Medulla oblongata (tissue), 1 donor: ENCODE data around the gene REELD1.
A peak's percentile ranks its signal among the peaks of the same experiment; 100 is the strongest.

Source experiments
- DNase-seq: peaks from one replicate; pipeline ENCODE4 v3.0.0-alpha.2; 2015; ENCODE audit errors: extremely low spot score

The REELD1 gene

DNA sequence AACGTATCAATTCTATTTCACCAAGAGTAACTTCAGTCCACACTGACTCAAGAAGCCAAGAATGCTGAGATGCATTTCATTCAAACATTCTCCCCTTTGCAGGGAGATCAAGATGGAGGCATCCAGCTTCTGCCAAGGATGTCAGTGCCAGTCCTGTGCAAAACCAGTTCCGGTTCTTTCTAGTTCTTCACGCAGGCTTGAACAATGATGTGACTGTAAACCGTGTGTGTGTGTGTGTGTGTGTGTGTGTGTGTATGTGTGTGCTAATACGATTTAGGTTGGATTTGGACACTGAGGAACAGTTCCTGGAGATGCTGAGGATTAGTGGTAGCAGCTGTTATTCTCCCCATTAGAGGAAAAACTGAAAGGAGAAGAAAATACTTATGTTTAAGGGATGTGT, at the start of gene REELD1:
TSS of gene REELD1 (plus strand) at position 301 of the 400 bp plus-strand sequence. CDS start 2,415 bp downstream, outside the sequence.
- no peak for DNase-seq

DNA sequence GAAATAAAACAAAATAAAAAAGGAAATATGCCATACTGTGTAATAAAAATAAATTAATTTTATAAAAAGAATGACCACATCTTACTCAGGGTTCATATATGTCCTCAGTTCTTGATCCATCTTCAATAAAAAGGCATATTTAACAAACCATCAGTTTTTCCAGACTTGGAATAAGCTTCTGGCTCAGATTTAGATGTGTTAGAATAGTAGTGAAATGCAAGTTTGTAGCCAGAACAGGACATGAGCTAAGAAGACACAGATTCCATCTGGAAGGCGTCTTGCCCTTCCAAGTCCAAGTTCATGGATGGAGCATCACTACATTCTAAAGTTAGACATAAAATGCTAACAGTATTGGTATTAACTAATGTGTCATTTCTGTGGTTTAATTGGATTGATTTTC, 49.1 kb upstream of the REELD1 start:
- DNase-seq: no peak

DNA sequence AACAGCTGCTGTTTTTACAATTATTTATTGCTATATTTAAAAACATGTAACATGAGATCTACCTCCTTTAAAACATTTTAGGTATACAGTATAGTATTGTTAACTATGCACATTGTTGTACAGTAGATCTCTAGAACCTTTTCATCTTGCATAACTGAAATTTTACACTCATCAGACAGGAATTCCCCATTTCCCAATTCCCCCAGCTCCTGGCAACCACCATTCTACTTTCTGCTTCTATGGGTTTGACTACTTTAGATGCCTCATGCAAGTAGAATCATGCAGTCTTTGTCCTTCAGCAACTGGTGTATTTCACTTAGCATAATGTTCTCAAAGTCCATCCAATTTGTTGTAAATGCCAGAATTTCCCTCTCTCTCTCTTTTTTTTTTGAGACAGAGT, 48.5 kb upstream of the REELD1 start:
- DNase-seq: no peak

DNA sequence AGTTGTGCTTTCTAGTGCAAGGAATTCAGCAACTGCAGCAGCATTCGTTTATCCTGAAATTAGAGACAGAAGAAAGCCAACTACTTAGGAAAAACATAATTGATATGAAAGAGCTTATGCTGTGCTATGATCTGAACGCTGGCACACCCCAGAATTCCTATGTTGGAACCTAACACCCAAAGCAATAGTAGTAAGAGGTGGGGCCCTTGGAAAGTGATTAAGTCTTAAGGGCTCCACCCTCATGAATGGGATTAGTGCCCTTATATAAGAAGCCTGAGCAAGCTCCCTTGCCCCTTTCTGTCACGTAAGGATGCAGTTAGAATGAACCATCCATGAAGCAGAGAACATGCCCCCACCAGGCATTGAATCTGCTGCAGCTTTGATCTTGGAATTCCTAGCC, 44.2 kb upstream of the REELD1 start:
- DNase-seq: no peak

DNA sequence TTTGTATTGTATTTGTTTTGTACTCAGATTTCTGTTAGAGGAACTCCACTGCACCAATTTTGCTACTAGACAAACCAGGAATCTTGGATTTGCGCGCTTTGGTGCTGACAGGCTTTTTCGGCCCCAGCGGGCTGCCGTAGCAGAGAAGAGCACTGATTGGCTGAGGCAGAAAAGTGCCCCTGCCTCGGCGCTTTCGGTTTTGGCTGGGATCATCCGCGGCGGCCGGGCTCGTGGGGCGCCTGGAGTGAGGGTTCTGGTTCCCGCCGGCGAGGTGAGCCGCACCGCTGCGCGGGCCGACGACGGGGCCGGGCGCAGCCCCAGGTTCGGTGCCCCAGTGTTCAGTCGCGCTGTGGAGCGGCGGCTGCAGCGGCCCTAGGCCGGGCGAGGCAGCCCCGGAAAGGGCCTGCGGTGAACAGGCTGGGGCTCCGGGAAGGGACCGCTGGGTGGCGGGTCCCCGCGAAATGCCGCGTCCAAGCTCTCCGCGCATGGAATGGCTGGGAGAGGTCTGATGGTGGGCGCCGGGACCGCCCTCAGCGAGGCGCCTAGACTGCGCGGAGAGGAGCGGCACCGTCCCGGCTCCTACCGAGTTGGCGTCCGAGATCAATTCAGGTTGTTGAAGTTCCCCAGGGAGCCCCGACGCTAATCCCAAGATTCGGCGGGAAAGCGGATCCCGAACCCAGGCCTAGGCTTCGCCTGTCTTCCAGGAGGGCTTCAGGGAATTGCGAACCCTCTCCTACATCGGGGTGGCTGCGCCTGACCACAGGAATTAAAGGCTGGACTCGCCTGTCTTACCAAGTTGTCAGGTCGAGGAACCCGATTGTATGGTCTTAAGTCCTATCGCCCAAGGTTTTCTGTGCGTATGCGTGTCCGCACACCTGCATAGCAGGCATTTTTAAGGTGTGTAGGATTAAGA, 38.5 kb upstream of the REELD1 start, which contains the start of gene LSM6:
TSS of gene LSM6 (plus strand) at position 178 of the 913 bp plus-strand sequence. CDS start 7,204 bp downstream, outside the sequence.
- DNase-seq: peak; percentile 96

DNA sequence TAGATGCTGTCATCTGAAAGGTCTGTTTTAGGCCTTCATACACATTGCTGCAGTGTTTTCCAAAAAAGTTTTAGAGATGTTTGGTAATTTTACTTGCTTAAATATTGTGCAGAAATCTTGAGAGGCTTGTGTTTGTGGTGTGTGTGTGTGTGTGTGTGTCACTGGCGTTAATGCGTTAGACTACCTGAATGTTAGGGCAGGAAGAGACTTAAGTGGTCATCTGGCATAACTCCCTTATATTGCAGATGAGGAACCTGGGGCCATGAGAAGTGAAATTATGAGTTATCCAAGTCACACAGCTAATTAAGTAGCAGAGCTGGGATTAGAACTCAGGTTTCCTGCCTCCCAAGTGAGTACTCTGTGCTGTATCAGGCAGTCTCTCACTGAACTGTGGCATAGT, 37.4 kb upstream of the REELD1 start:
- no peak for DNase-seq

DNA sequence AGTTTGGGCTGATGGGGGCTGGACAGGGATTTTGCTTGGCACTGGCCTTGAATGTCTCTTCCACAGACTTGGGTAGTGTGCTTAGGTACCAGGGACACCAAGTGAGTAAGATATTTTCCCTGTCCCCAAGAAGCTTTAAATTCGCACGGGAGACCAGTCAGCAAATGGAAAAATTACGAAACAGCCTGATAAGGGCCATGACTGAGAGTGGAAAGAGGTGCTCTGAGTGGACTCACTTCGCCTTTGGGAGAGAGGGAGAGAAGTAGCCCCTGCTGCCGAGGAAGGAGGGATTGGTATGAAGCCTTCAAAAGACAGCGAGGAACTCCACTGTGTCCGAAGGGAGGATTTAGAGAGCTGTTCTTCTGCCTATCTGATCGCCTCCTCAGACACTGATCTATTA, 36.2 kb upstream of the REELD1 start:
- no peak for DNase-seq

DNA sequence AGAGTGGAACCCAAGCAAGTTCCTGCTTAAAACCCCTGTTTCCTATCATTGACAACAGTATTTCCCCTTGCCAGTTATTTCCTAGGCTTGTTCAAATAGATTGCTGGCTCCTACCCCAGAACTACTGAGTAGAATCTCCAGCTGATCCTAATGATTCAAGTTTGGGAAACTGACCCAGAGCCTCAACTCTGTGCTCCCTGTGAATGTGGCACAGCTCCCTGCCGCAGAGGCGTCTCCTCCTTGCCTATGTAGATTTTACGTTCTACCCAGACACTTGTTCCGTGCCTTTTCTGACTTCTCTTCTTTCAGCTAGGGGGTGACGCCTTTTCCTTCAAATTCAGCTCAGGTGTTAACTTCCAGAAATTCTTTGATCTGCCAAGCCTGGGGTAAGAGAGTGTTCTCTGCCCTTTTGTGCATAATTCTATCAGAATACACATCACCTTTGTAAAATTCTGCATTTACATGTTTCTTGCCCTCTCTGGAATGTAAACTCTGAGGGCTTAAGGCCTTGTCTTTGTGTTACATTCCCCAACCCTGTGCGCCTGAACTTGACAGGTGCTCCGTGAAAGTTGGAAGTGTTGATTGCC, 34.5 kb upstream of the REELD1 start:
- peak; percentile 60 for DNase-seq

DNA sequence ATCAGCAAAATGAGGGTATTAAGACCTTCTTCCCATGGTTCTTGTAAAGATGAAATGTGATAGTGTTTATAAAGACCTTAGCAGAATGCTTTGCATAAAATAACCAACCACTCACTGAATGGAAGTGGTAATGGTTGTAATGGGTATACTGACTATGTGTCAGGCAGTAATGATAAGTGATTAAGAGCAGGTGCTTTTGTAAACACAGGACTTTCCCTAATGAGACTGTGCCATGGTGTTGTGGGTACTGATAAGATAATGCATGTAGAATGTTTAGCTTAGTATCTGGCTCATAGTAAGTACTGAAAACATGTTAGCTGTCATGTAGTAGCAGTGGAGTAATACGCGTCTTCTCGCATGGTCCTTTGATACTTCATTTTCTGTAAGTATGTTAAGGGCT, 31.9 kb upstream of the REELD1 start:
- no peak for DNase-seq

DNA sequence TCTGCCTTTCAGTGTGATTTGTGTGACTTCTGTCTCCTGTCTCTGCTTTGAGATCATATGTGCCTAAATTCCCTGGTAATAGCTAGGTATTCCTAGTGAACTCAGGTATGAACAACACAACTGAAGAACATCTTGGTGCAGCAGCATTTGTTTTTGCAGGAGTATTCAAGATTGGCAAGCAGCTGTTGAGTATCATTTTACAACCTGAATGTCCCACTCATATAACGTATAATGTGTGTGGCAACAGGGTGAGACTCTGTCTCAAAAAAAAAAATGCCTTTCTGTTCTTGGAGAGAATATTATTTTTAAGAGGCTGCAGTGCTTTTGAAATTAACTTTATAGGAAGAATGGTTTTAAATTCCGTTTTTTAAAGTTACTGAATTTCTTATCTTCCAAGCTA, 31.1 kb upstream of the REELD1 start:
- no peak for DNase-seq

DNA sequence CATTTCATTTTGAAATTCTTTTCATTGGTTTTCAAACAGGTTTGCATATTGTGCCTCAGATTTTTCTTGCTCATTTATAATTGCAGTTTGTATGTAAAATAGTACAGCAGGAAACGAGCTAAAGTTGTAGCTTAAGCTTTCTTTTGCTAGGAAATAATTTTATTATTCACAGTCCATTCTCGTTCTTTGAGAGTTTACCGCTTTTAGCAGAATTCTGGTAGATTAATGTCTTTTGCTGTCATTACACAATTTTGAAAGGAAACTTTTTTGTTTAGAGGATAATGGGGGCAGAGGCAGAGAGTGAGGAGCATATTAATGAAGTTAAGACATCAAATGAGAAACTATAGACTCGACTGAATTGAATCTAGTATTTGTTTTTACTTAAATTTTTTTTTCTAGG, 28.3 kb upstream of the REELD1 start:
- DNase-seq: no peak

DNA sequence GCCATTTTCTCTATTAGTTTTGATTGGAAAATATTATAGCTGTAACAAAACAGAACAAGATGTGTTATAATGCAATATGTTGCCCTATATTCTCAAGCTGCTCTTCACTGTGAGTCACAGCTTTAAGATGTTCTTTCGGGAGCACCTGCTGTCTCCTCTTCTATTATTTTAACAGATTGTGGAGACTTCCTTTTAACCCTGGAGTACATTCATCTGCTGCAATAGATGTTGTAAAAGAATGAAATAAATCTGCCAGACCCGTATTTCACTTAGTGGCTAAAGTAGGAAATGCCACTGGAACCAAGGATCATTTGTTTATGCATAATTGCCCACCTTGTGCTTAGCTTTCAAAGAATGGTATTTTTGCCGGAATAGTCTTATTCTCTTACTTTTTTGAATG, 27.7 kb upstream of the REELD1 start:
- DNase-seq: no peak

DNA sequence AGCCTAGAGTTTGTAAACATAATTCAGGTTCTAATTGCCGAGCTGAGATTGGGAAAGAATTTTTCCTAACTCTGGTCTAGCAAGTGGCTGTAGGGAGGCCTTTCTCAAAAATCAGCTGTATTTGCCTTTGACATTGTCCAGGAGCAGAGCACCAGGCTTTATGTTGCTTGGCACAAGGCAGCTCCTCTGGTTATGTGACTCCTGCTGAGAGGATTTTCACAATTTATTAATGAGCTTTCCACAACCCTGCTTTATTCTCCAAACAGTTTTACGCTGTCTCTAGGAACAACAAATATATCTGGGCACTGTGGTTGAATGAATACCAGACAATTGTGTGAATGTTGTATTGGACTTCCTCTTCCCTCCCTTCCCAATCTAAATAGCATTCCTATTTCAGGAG, 23.9 kb upstream of the REELD1 start:
- no peak for DNase-seq

DNA sequence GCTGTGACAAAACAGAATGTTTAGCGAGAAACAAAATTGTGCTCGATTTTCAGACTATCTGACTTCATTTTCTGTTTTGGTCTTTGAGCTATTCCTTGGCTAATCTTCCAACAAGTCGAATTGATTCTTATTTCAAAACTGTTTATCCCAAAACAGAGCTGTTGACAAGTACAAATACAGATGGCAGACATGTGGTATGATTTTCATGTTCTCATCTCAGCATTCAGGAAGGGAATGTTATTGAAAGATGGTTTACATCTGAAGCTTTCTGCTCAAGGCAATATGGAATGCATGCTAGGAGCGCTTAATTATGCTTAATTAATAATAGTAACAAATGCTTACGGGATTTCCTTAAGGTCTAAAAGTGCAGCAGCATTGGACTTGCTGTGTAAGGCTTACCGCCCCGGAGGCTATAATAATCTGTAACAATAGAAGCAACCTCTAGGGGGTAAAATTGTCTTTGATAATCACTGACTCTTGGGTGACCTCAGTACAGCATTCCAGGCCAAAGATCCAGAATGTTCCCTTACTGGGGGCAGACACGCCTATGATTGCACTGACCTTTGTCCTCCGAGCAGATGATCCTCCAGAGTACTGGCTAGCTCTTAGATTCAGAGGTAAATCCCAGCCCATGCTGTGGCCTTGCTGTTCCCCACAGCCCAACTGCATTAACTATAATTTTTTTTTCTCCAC, 22.4 kb upstream of the REELD1 start:
- DNase-seq: no peak

DNA sequence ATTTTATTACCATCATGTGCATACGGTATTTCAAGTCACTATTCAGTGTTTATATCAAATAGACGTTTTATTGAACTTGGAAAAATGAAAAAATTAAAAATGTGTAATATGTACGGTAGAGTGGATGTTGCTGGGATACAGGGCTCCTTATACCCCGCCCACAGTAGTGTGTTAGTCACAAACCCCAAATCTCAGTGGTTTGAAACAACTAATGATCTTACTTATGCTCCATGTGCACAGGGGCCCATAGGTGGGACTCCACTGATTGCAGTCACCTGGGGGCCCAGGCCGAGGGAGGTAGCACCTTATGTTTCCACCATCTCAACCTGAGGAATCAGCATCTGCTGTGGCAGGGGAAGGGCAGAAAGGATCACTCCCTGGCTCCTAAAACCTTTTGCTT, 20.7 kb upstream of the REELD1 start:
- DNase-seq: no peak

DNA sequence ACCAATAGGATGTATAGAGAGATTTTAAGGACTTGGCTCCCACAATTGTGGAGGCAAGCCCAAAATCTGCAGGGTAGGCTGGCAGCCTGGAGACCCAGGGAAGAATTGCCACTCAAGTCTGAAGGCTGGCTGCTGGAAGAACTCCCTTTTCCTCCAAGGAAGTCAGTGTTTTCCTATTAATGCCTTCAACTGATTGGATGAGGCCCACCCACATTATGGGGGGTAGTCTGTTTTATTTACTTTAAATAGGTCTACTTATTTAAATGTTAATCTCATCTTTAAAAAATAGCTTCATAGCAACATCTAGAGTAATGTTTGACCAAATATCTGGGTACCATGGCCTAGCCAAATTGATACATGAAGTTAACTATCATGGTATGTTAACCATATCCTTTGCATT, 20.1 kb upstream of the REELD1 start:
- no peak for DNase-seq

DNA sequence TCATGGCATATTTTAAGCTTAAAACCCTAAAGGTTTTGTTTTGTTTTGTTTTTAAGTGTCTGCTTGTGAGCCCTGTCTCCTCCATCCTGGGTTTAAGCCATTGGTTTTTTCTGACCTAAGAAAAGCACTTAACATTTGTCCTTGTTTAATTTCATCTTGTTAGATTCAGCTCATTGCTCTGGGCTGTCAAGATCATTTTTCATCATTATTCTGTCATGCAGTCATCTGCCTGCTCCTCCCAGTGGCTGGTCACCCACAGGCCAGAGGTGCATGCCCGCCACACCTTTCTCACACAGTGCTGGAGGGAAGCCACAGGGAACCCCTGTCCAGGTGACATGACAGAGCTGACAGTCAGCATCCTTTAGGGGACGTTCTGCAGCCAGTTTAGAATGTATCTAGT, 11.7 kb upstream of the REELD1 start:
- no peak for DNase-seq

DNA sequence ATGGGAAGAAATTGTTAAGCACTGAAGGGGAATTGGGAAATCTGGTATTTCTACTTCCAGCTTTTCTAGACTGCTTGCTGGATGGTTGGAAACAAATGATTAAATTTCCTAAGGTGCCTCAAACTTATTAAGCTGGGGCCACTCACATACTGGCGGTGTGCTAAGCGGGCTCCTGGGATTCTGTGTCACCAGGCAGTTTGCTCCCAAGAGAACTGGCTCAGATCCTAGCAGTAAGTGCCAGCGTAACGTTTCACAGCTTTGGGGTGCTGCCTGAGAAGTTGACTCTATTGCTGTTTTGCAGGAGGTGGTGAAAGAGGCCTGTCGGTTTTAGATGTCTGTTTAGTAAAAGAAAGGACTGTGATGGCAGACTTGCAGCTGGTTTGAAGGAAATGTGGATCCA, 6.9 kb upstream of the REELD1 start:
- no peak for DNase-seq

DNA sequence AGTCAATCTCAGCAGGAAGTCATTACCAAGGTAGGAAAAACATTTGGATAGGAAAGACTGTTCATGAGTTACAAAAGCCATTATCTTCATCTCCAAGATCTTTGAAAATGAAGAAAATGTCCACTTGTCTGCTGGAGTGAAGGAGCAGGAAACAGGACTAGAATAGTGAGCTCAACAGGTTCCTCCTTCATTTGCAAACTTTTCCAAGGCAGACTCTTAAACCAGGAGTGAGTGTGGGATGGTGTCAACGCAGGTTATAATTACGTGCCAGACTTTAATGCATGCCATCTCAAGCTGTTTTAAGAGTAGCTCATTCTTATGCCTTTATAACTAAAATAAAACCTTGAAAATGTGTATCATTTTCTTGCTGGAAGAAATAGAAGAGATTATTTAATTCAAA, 3.4 kb upstream of the REELD1 start:
- no peak for DNase-seq

DNA sequence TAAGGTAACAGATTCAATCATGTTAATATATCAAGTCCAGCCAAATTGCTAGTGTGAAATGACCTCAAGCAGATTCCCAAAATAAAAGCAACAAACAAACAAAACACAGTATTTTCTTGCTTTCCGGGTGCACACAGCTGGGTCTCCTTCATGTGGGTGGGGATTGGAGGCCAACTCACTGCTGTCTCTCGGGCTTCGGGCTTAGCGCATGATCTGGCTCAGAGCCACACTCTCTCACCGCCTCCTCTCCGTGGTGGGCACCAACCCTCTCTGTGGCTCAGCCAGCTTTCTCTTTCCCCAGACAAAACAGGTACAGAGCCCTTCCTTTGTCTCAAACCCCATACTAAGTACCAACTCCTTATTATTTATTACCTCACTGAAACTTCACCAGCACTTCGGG, 2.9 kb upstream of the REELD1 start:
- DNase-seq: no peak

DNA sequence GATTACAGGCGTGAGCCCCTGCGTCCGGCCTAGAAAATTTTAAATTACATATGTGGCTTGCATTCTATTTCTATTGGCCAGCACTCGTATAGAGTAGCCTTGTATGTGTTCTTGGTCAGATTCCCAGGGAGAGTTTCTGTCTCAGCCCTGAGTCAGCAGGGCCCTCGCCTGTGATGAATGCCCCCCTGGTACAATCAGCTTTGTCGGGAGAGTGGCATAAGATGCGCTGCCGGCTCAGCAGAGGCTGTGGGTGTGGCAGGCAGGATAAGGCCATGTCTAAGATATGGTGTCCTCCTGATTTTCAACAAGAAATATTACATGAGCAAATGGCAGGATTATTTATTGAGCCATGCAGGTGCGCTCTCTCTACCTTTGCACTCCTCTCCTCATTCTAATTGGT, 1.6 kb upstream of the REELD1 start:
- DNase-seq: no peak

DNA sequence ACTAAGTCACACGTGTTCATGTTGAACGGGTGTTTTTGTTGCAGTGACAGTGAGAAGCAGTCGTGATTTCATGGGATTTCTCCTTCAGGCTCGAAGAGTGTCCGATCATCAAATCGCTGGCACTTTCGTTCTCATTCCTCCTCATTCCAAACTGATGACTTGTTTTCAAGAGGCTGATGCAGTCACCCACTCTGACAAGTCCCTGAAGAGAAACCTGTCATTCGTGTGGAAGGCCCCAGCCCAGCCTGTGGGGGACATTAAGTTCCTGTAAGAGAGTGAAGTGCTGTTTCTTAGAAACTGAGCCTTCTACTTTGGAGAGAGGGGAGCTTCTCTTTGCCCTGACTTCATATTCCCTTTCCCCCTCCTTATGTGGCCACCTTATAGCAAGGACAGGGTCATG, 8.0 kb downstream of the REELD1 start:
- no peak for DNase-seq
